PC-9 (cell line): ENCODE measurements around the gene LRRC1. TPM values are rescaled to one million over a fixed set of nuclear protein-coding genes. Genes with fewer than 3 reads are reported as not detected.

Experiments
- BruUV-seq: library from RNA; stranded (reverse); fragments of 400-500 nt; replicated peaks from 2 replicates; lab custom pipeline; 2021; lab: Mats Ljungman, UMichigan
- CTCF ChIA-PET: fragments of 300-600 bp; sonication (Branson Sonifier 250); formaldehyde crosslinking; loops from one replicate; lab custom pipeline; 2022; ENCODE audit warnings: antibody characterized with exemption; lab: Charles Lee
- POLR2A ChIA-PET: fragments of 300-600 bp; sonication (Branson Sonifier 250); formaldehyde crosslinking; loops from one replicate; lab custom pipeline; 2022; ENCODE audit warnings: antibody characterized with exemption; ENCODE audit not compliant: unreplicated experiment; lab: Charles Lee
- DNase-seq, 2 experiments: peaks; one replicate each; pipeline versions ENCODE4 v3.0.0 to v3.0.0-alpha.2; 2015 to 2022; ENCODE audit warnings: mixed read lengths in 1 of 2
- H2AFZ ChIP-seq: fragments of 200-600 bp; sonication (generic); 2 replicates; pipeline ENCODE4 v1.8.1; 2017; ENCODE audit warnings: antibody characterized with exemption
- H3F3A ChIP-seq: fragments of 200-600 bp; sonication (generic); 2 replicates; pipeline ENCODE4 v1.8.1; 2017; ENCODE audit warnings: antibody characterized with exemption, mild to moderate bottlenecking, low read depth; ENCODE audit not compliant: insufficient read depth
- H3K27ac ChIP-seq: fragments of 200-600 bp; sonication (generic); 2 replicates; pipeline ENCODE4 v1.6.1; 2016; ENCODE audit warnings: mixed run types
- H3K27me3 ChIP-seq: fragments of 200-600 bp; sonication (generic); 2 replicates; pipeline ENCODE4 v1.6.1; 2016; ENCODE audit warnings: low read depth, mixed run types; ENCODE audit not compliant: insufficient read depth
- H3K36me3 ChIP-seq: fragments of 200-600 bp; sonication (generic); 2 replicates; pipeline ENCODE4 v1.6.1; 2016; ENCODE audit warnings: low read depth, mixed run types
- H3K4me1 ChIP-seq: fragments of 200-600 bp; sonication (generic); replicated peaks from 2 replicates; pipeline ENCODE4 v1.6.1; 2016; ENCODE audit warnings: mixed run types; ENCODE audit not compliant: insufficient read depth
- H3K4me2 ChIP-seq: fragments of 200-600 bp; sonication (generic); 2 replicates; pipeline ENCODE4 v1.6.1; 2017; ENCODE audit warnings: mixed run types
- H3K4me3 ChIP-seq: fragments of 200-600 bp; sonication (generic); 2 replicates; pipeline ENCODE4 v1.6.1; 2016; ENCODE audit warnings: mixed run types
- H3K79me2 ChIP-seq: fragments of 200-600 bp; sonication (generic); 2 replicates; pipeline ENCODE4 v1.6.1; 2017; ENCODE audit warnings: low read depth, mixed run types
- H3K9me2 ChIP-seq: fragments of 200-600 bp; sonication (generic); 2 replicates; pipeline ENCODE4 v1.8.1; 2017; ENCODE audit warnings: mild to moderate bottlenecking; ENCODE audit not compliant: insufficient read depth
- H3K9me3 ChIP-seq: fragments of 200-600 bp; sonication (generic); 2 replicates; pipeline ENCODE4 v1.8.1; 2016; ENCODE audit warnings: low read depth; ENCODE audit not compliant: insufficient read depth
- H4K20me1 ChIP-seq: fragments of 200-600 bp; sonication (generic); 2 replicates; pipeline ENCODE4 v1.8.1; 2017; ENCODE audit not compliant: insufficient read depth
- EZH2 ChIP-seq: fragments of 200-600 bp; sonication (generic); IDR thresholded peaks from 2 replicates; pipeline ENCODE4 v1.8.0; 2017; ENCODE audit warnings: antibody characterized with exemption, low read depth
- intact Hi-C: fragments of 100-400 bp; cut with micrococcal nuclease; formaldehyde crosslinking; loops from one replicate; pipeline ENCODE4 v1.10.0; 2022; ENCODE audit not compliant: unreplicated experiment
- total RNA-seq: library from RNA; stranded (reverse); gene quantifications from 2 replicates; pipeline ENCODE4 v1.2.3, GENCODE V29; 2021
- TF ChIP-seq, protein P1 (sequence below): fragments of 200-600 bp; sonication (generic); conservative IDR thresholded peaks from 2 replicates; pipeline ENCODE4 v1.6.1; 2017; ENCODE audit warnings: mixed run types, antibody characterized with exemption, mild to moderate bottlenecking, moderate library complexity

LRRC1 gene
- total RNA-seq, 1 experiment from 2014 or later: 26.4 TPM

- no peak for TF ChIP-seq EZH2
- TF ChIP-seq, protein P1, sequence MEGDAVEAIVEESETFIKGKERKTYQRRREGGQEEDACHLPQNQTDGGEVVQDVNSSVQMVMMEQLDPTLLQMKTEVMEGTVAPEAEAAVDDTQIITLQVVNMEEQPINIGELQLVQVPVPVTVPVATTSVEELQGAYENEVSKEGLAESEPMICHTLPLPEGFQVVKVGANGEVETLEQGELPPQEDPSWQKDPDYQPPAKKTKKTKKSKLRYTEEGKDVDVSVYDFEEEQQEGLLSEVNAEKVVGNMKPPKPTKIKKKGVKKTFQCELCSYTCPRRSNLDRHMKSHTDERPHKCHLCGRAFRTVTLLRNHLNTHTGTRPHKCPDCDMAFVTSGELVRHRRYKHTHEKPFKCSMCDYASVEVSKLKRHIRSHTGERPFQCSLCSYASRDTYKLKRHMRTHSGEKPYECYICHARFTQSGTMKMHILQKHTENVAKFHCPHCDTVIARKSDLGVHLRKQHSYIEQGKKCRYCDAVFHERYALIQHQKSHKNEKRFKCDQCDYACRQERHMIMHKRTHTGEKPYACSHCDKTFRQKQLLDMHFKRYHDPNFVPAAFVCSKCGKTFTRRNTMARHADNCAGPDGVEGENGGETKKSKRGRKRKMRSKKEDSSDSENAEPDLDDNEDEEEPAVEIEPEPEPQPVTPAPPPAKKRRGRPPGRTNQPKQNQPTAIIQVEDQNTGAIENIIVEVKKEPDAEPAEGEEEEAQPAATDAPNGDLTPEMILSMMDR: no peak
- 0 out of 2 replicates have a peak, but pooled peaks cover 7% of the 10 kb centered on the region for H3F3A ChIP-seq
- H3K9me2 ChIP-seq: no peaks in the 10 kb centered on the region
- intact Hi-C loops: no loop called here
- peaks cover 13% of the 10 kb centered on the region for H3K79me2 ChIP-seq
- no TSS peak for BruUV-seq
- H3K4me3 ChIP-seq: no peak overlapping the region
- ChIA-PET POLR2A (no interaction called here), CTCF (no interaction called here)
- no peaks in the 10 kb centered on the region for H3K27me3 ChIP-seq
- H4K20me1 ChIP-seq: no peaks in the 10 kb centered on the region
- no peak overlapping the region for H2AFZ ChIP-seq
- no peaks in the 10 kb centered on the region for H3K9me3 ChIP-seq
- DNase-seq: no peak
- no peaks in the 10 kb centered on the region for H3K4me1 ChIP-seq
- no peak overlapping the region for H3K4me2 ChIP-seq
- no peak overlapping the region for H3K27ac ChIP-seq
- H3K36me3 ChIP-seq: no peaks in the 10 kb centered on the region
Measured at GRCh38 chr6:53877151-53877550, 82.3 kb downstream of the LRRC1 start.

DNA sequence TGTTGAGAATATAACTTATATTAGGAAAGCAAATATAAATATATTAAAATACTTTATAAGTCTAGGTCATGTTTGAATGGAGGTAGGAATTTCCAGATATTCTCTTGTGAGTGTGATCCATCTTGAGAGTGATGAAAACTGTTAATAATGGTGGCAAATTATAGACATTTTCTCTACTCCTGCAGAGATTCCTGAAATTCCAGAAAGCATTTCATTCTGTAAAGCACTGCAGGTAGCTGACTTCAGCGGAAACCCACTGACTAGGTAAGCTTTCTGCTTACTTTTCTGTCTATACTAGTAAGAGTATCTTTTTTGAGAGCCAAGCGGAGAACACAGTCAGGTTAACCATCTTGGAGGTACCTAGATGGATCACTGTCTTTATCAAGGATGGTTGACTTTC lies 84.0 kb downstream of the LRRC1 start:
- H3F3A ChIP-seq: 0 out of 2 replicates have a peak, but pooled peaks cover 2% of the 10 kb centered on the region
- no peaks in the 10 kb centered on the region for H3K36me3 ChIP-seq
- ChIA-PET POLR2A (no interaction called here), CTCF (no interaction called here)
- H4K20me1 ChIP-seq: no peaks in the 10 kb centered on the region
- H3K4me3 ChIP-seq: no peak overlapping the region
- no peak overlapping the region for H2AFZ ChIP-seq
- TF ChIP-seq, protein P1: no peak
- TF ChIP-seq EZH2: no peak
- no peaks in the 10 kb centered on the region for H3K27me3 ChIP-seq
- no TSS peak for BruUV-seq
- no peaks in the 10 kb centered on the region for H3K9me3 ChIP-seq
- H3K27ac ChIP-seq: no peak overlapping the region
- peaks cover 2% of the 10 kb centered on the region; the same call in 1 of the 2 replicates for H3K79me2 ChIP-seq
- no peak for DNase-seq
- intact Hi-C loops: no loop called here
- no peaks in the 10 kb centered on the region for H3K4me1 ChIP-seq
- H3K9me2 ChIP-seq: no peaks in the 10 kb centered on the region
- H3K4me2 ChIP-seq: no peak overlapping the region

GRCh38 chr6:53879608-53880007 lies 84.8 kb downstream of the LRRC1 start:
- H3K9me3 ChIP-seq: no peaks in the 10 kb centered on the region
- no peak overlapping the region for H3K4me2 ChIP-seq

More at GRCh38 chr6:53879608-53880007, 84.8 kb downstream of the LRRC1 start:
- H3K36me3 ChIP-seq: no peaks in the 10 kb centered on the region
- BruUV-seq: no TSS peak
- no peak for DNase-seq
- no peaks in the 10 kb centered on the region for H3K9me2 ChIP-seq
- no peaks in the 10 kb centered on the region for H3K4me1 ChIP-seq
- H3K27ac ChIP-seq: no peak overlapping the region
- H3K27me3 ChIP-seq: no peaks in the 10 kb centered on the region
- intact Hi-C loops: no loop called here
- TF ChIP-seq, protein P1: no peak
- TF ChIP-seq EZH2: no peak
- no peak overlapping the region for H3K4me3 ChIP-seq
- H2AFZ ChIP-seq: no peak overlapping the region
- no peaks in the 10 kb centered on the region; the same call in 1 of the 2 replicates for H3K79me2 ChIP-seq
- no peaks in the 10 kb centered on the region for H4K20me1 ChIP-seq
- H3F3A ChIP-seq: no peaks in the 10 kb centered on the region
- ChIA-PET CTCF (no interaction called here), POLR2A (no interaction called here)
